GM12875 (cell line): ENCODE results near the gene ZNF81.

ENCODE experiments used
- H3K4me3 ChIP-seq: one replicate; pipeline ENCODE4 v1.5.1; 2011; ENCODE audit warnings: low read depth, low read length, control low read depth
- CTCF ChIP-seq: IDR thresholded peaks from 2 replicates; pipeline ENCODE4 v1.5.1; 2011; ENCODE audit warnings: low read depth, mild to moderate bottlenecking, control low read depth, inconsistent platforms, low read length, moderate library complexity, borderline replicate concordance; ENCODE audit not compliant: insufficient read depth

Gene ZNF81

GRCh38 chrX:47864785-47865184 is 28.1 kb downstream of the ZNF81 start:
- H3K4me3 ChIP-seq, result no peak overlapping the region
- no peak for TF ChIP-seq CTCF

GRCh38 chrX:47873123-47873522 is 36.4 kb downstream of the ZNF81 start:
- no peak overlapping the region for H3K4me3 ChIP-seq
- no peak for TF ChIP-seq CTCF

- no peak for TF ChIP-seq CTCF
- H3K4me3 ChIP-seq, result no peak overlapping the region
These were observed 40.6 kb downstream of the ZNF81 start for GRCh38 chrX:47877327-47877726.

GRCh38 chrX:47878198-47878597 is 41.5 kb downstream of the ZNF81 start:
- no peak for TF ChIP-seq CTCF
- no peak overlapping the region for H3K4me3 ChIP-seq

GRCh38 chrX:47879463-47879862 is 42.8 kb downstream of the ZNF81 start:
- no peak for TF ChIP-seq CTCF
- no peak overlapping the region for H3K4me3 ChIP-seq

- no peak for TF ChIP-seq CTCF
- no peak overlapping the region for H3K4me3 ChIP-seq
These were observed 44.2 kb downstream of the ZNF81 start for GRCh38 chrX:47880927-47881326.

- TF ChIP-seq CTCF, result no peak
These were observed 48.8 kb downstream of the ZNF81 start for GRCh38 chrX:47885501-47885900.

More at GRCh38 chrX:47885501-47885900, 48.8 kb downstream of the ZNF81 start:
- no peak overlapping the region for H3K4me3 ChIP-seq
